Tibial nerve (tissue), 4 donors: ENCODE measurements around the gene UXS1.

Experiments
- CTCF ChIP-seq, 5 experiments: fragments of 200-600 bp in 3 of 5; fragments of 450-650 bp in 2 of 5; sonication (generic) in 3 of 5; IDR thresholded peaks; one replicate each; pipeline ENCODE4 v1.5.1; 2016 to 2019; ENCODE audit warnings: antibody characterized with exemption in 5 of 5, mild to moderate bottlenecking in 3 of 5, moderate library complexity in 2 of 5
- EP300 ChIP-seq, 2 donors: sonication (generic); formaldehyde crosslinking; IDR thresholded peaks; one replicate each; pipeline ENCODE4 v1.6.1; 2017; ENCODE audit warnings: antibody characterized with exemption in 2 of 2, mild to moderate bottlenecking in 1 of 2

DNA sequence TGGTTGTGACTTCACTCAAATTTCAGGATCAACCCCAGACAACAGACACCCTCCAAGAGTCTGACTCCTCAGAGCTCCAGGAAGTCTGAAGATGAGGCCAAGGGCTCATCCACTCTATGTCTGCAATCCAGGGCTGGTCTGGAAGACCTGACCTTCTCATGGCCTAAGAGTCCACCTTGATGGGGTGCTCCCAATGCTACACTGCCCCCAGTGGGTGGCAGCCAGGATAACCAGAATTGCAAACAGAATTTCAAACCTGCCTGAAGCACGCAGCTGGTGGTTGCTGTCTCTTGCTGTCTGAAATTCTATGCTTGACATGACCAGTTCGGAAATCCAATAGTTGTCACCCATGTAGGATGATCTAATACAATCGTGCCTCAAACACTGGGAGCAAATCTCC lies 96.0 kb downstream of the UXS1 start:
- TF ChIP-seq CTCF (IDR thresholded peaks at IDR 0.05) (peak in 2 of 5 experiments; percentile 10 to 22), EP300 (IDR thresholded peaks at IDR 0.05) (no peak)
